ENCODE measurements around the gene RHOG. TPM values are rescaled to one million over a fixed set of nuclear protein-coding genes. Genes with fewer than 3 reads are reported as not detected.

The RHOG gene
- total and polyA plus RNA-seq, 8 donors: 9.0 to 27.5 (median 14.0) TPM

- no peaks in the 10 kb centered on the region for H3K36me3 ChIP-seq
- no peaks in the 10 kb centered on the region for H3K27me3 ChIP-seq
- H3K9me3 ChIP-seq: no peaks in the 10 kb centered on the region
- peak overlapping the region in 1 of 4 donors; percentile 5 for H3K27ac ChIP-seq
- peaks cover 21 to 45% (median 33%) of the 10 kb centered on the region in 3 donors for H3K4me1 ChIP-seq
- no peak for FAIRE-seq
- intact Hi-C loops (cut with DNase I): no loop called here
- DNase-seq: no peak
- H3K4me3 ChIP-seq: no peak overlapping the region
- 90 to 96% methylated on average over 2 of the region's 2 CpGs for WGBS, 2 donors
- TF ChIP-seq, protein P1, sequence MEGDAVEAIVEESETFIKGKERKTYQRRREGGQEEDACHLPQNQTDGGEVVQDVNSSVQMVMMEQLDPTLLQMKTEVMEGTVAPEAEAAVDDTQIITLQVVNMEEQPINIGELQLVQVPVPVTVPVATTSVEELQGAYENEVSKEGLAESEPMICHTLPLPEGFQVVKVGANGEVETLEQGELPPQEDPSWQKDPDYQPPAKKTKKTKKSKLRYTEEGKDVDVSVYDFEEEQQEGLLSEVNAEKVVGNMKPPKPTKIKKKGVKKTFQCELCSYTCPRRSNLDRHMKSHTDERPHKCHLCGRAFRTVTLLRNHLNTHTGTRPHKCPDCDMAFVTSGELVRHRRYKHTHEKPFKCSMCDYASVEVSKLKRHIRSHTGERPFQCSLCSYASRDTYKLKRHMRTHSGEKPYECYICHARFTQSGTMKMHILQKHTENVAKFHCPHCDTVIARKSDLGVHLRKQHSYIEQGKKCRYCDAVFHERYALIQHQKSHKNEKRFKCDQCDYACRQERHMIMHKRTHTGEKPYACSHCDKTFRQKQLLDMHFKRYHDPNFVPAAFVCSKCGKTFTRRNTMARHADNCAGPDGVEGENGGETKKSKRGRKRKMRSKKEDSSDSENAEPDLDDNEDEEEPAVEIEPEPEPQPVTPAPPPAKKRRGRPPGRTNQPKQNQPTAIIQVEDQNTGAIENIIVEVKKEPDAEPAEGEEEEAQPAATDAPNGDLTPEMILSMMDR (IDR thresholded peaks at IDR 0.05): no peak
- ATAC-seq: no peak
These were observed 19.6 kb upstream of the RHOG start for GRCh38 chr11:3860375-3860774.

DNA sequence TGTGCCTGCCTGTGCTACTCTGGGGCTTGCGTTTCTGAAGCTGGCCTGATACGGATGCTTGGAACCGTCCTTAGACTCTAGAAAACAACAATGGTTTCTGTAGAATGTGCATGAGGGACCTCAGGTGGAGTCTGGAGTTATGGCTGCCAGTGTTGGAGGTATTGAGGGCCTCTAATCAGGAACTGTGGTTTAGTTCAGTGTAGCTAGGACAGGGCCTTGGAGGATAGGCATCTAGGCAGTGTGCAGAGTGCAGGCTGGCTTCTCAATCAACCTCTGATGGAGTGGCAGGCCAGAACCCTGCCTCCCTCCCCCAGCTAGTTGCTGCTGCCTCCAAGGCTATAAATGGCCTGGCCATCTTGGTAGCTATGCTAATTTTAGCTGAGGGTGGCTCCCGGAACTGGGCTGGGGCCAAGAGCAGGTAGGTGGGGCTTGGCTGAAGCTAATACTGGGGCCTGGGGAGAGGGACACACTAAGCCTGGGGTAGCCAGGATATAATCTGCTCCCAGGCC is 18.7 kb upstream of the RHOG start:
- TF ChIP-seq, protein P1 (IDR thresholded peaks at IDR 0.05): no peak
- no peak overlapping the region for H3K4me3 ChIP-seq
- no peak for ATAC-seq
- H3K36me3 ChIP-seq: no peaks in the 10 kb centered on the region
- no peak for FAIRE-seq
- no peaks in the 10 kb centered on the region for H3K9me3 ChIP-seq
- H3K4me1 ChIP-seq: peaks cover 16 to 37% (median 33%) of the 10 kb centered on the region in 3 donors
- intact Hi-C loops (cut with DNase I): no loop called here
- no peaks in the 10 kb centered on the region for H3K27me3 ChIP-seq
- peak; percentile 40 to 74 (median 56) for DNase-seq
- WGBS, 2 donors: 58 to 70% methylated on average over 4 of the region's 4 CpGs
- peak overlapping the region in 2 of 4 donors; percentile 13 to 33 for H3K27ac ChIP-seq

GRCh38 chr11:3857628-3858027 is 16.9 kb upstream of the RHOG start:
- no peak for FAIRE-seq
- intact Hi-C loops (cut with DNase I): no loop called here
- H3K36me3 ChIP-seq: no peaks in the 10 kb centered on the region
- peaks cover 16 to 37% (median 33%) of the 10 kb centered on the region in 3 donors for H3K4me1 ChIP-seq
- TF ChIP-seq, protein P1 (IDR thresholded peaks at IDR 0.05): no peak
- no peaks in the 10 kb centered on the region for H3K9me3 ChIP-seq
- ATAC-seq: no peak
- no peak overlapping the region for H3K27ac ChIP-seq
- H3K27me3 ChIP-seq: no peaks in the 10 kb centered on the region
- DNase-seq: no peak
- peak overlapping the region in 1 of 4 donors; percentile 80 for H3K4me3 ChIP-seq

- H3K4me1 ChIP-seq: peaks cover 16 to 37% (median 33%) of the 10 kb centered on the region in 3 donors
- WGBS, 2 donors: 53 to 80% methylated on average over 5 of the region's 5 CpGs
- TF ChIP-seq, protein P1 (IDR thresholded peaks at IDR 0.05): no peak
- H3K36me3 ChIP-seq: no peaks in the 10 kb centered on the region
- H3K27ac ChIP-seq: peak overlapping the region in 1 of 4 donors; percentile 4
- intact Hi-C loops (cut with DNase I): no loop called here
- DNase-seq: no peak
- no peaks in the 10 kb centered on the region for H3K27me3 ChIP-seq
- H3K9me3 ChIP-seq: no peaks in the 10 kb centered on the region
- no peak for FAIRE-seq
- no peak for ATAC-seq
- H3K4me3 ChIP-seq: peak overlapping the region in 3 of 4 donors; percentile 80 to 92 (median 84)
These were observed 16.2 kb upstream of the RHOG start for GRCh38 chr11:3856856-3857553.
